SK-N-SH (cell line): Measurements from ENCODE around the gene HSPA4L.

Source experiments
- JUND ChIP-seq: IDR thresholded peaks from 2 replicates; pipeline ENCODE4 v1.4.0; 2012
- TF ChIP-seq, protein P1 (sequence below): IDR thresholded peaks from 2 replicates; pipeline ENCODE4; 2012

DNA sequence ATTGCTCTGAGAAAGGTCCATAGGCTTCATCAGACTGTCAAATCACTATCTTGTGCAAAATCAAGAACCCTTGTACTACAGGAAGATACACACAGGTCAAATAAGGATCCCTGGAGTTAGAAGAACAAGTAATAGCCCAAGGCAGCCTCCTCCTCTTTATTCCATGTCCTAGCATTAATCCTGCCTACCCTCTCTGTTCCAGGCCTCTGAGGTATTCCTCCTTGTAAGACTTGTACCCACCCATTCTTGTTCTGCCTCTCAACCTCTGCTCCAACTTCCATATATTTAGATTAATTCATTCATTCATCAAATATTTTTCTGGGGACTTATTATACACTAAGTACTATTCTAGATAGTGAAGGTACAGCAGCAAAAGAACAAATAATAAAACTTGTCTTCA is 88.2 kb downstream of the HSPA4L start:
- TF ChIP-seq JUND, result no peak
- TF ChIP-seq, protein P1, sequence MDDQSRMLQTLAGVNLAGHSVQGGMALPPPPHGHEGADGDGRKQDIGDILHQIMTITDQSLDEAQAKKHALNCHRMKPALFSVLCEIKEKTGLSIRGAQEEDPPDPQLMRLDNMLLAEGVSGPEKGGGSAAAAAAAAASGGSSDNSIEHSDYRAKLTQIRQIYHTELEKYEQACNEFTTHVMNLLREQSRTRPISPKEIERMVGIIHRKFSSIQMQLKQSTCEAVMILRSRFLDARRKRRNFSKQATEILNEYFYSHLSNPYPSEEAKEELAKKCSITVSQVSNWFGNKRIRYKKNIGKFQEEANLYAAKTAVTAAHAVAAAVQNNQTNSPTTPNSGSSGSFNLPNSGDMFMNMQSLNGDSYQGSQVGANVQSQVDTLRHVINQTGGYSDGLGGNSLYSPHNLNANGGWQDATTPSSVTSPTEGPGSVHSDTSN, result no peak
